22Rv1 (cell line): ENCODE results near the gene ANKRD34C.

Experiments
- CTCF ChIP-seq: fragments of 450-650 bp; IDR thresholded peaks from 2 replicates; pipeline ENCODE4 v1.5.1; 2017; ENCODE audit warnings: mild to moderate bottlenecking
- ZFX ChIP-seq: fragments of 450-650 bp; IDR thresholded peaks from 2 replicates; pipeline ENCODE4 v1.6.1; 2017; ENCODE audit warnings: antibody characterized with exemption, borderline replicate concordance

DNA sequence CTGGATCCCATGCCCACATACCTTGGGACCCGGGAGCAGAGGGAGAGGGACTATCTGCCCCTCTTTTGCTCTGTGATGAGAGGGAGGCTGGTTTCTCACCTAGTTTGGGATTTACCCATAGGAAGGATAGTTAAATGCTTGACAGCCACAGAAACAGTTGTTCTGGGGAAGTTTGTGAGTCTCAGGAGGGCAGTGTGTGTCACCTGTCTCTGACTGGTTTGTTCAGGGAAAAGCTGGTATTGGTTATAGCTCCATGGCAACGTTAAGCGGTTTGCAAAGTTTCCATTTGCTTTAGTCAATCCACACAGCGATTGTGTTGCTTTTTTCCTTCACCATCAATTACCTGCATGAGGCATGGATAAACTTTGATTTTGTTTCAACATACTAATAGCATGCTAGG lies 24.7 kb downstream of the ANKRD34C start:
- no peak for TF ChIP-seq CTCF
- no peak for TF ChIP-seq ZFX
